B cell (primary cell): ENCODE measurements around the gene ZMIZ1. TPM values are rescaled to one million over a fixed set of nuclear protein-coding genes. Genes with fewer than 3 reads are reported as not detected.

Source experiments
- ATAC-seq: fragments of 200-7000 bp; cut with Tn5 transposase; one replicate; pipeline ENCODE4 v1.10.0; 2021; ENCODE audit warnings: low read depth, mild to moderate bottlenecking, moderate number of reproducible peaks, moderate library complexity
- CTCF ChIA-PET: fragments of 350-600 bp; sonication (Branson Sonifier 250); formaldehyde crosslinking; loops from one replicate; lab custom pipeline; 2021; ENCODE audit warnings: antibody characterized with exemption, inconsistent platforms; lab: Charles Lee
- POLR2A ChIA-PET: fragments of 350-600 bp; sonication (Branson Sonifier 250); formaldehyde crosslinking; loops from one replicate; lab custom pipeline; 2021; ENCODE audit warnings: antibody characterized with exemption; lab: Charles Lee
- DNase-seq: peaks from one replicate; pipeline ENCODE4 v3.0.0; 2013
- H2AFZ ChIP-seq: 2 replicates; pipeline ENCODE4 v1.6.1; 2012; ENCODE audit warnings: mild to moderate bottlenecking, low read depth, low read length; ENCODE audit not compliant: insufficient read depth, poor library complexity, severe bottlenecking
- H3K27ac ChIP-seq, 2 donors: 1 replicate in 1 of 2; 2 replicates in 1 of 2; pipeline ENCODE4 v1.5.1; 2012 to 2013; ENCODE audit warnings: low read length in 2 of 2, mild to moderate bottlenecking in 2 of 2, moderate library complexity in 1 of 2
- H3K27me3 ChIP-seq, 4 experiments: fragments of 200-600 bp in 1 of 4; sonication (generic) in 1 of 4; replicated peaks in 1 of 4; 1 replicate in 2 of 4; 2 replicates in 2 of 4; pipeline versions ENCODE4 v1.6.1 to v1.7.0; 2013 to 2016; ENCODE audit warnings: low read length in 3 of 4, mild to moderate bottlenecking in 2 of 4, mixed read lengths in 1 of 4, moderate library complexity in 1 of 4; ENCODE audit not compliant: insufficient read depth in 4 of 4, control insufficient read depth in 3 of 4; ENCODE audit errors: control extremely low read depth in 1 of 4
- H3K36me3 ChIP-seq, 2 experiments: replicated peaks in 1 of 2; 1 replicate in 1 of 2; 2 replicates in 1 of 2; pipeline versions ENCODE4 v1.6.1 to v1.7.1; 2013; ENCODE audit warnings: low read length in 1 of 2; ENCODE audit not compliant: insufficient read depth in 2 of 2, control insufficient read depth in 1 of 2; ENCODE audit errors: control extremely low read depth in 1 of 2, extremely low read depth in 1 of 2
- H3K4me1 ChIP-seq, 2 donors: fragments of 200-600 bp in 1 of 2; sonication (generic) in 1 of 2; 1 replicate in 1 of 2; 2 replicates in 1 of 2; pipeline versions ENCODE4 v1.5.1 to v1.6.1; 2013 to 2017; ENCODE audit warnings: low read length in 2 of 2; ENCODE audit not compliant: control insufficient read depth in 2 of 2, insufficient read depth in 2 of 2
- H3K4me2 ChIP-seq: replicated peaks from 2 replicates; pipeline ENCODE3; 2012; ENCODE audit warnings: mild to moderate bottlenecking, low read depth, low read length; ENCODE audit not compliant: poor library complexity, severe bottlenecking
- H3K4me3 ChIP-seq, 5 experiments: fragments of 200-600 bp in 1 of 5; sonication (generic) in 1 of 5; 1 replicate in 3 of 5; 2 replicates in 2 of 5; pipeline versions ENCODE4 v1.5.1 to v1.7.0; 2011 to 2016; ENCODE audit warnings: low read length in 4 of 5, mild to moderate bottlenecking in 4 of 5, low read depth in 2 of 5, control low read depth in 1 of 5, moderate library complexity in 1 of 5; ENCODE audit not compliant: insufficient read depth in 1 of 5; ENCODE audit errors: control extremely low read depth in 1 of 5, extremely low read depth in 1 of 5
- H3K79me2 ChIP-seq: fragments of 200-600 bp; sonication (generic); one replicate; pipeline ENCODE4 v1.6.0; 2016; ENCODE audit warnings: low read length; ENCODE audit not compliant: control insufficient read depth, insufficient read depth
- H3K9ac ChIP-seq: fragments of 200-600 bp; sonication (generic); 2 replicates; pipeline ENCODE4 v1.6.1; 2017; ENCODE audit warnings: mild to moderate bottlenecking, low read length, moderate library complexity
- H3K9me3 ChIP-seq, 3 donors: one replicate each; pipeline versions ENCODE4 v1.6.1 to v1.7.1; 2013; ENCODE audit warnings: low read length in 2 of 3; ENCODE audit not compliant: control insufficient read depth in 2 of 3, insufficient read depth in 1 of 3; ENCODE audit errors: control extremely low read depth in 1 of 3
- H4K20me1 ChIP-seq: 2 replicates; pipeline ENCODE4 v1.6.0; 2012; ENCODE audit warnings: mild to moderate bottlenecking, low read length; ENCODE audit not compliant: insufficient read depth, control insufficient read depth, poor library complexity, severe bottlenecking
- H3K27ac Mint-ChIP-seq: one replicate; pipeline ENCODE4 v1.8.0; 2021; ENCODE audit warnings: mixed read lengths
- H3K27me3 Mint-ChIP-seq: one replicate; pipeline ENCODE4 v1.8.0; 2021; ENCODE audit warnings: mixed read lengths
- H3K4me1 Mint-ChIP-seq: one replicate; pipeline ENCODE4 v1.8.0; 2021; ENCODE audit warnings: mixed read lengths
- H3K4me3 Mint-ChIP-seq: one replicate; pipeline ENCODE4 v1.8.0; 2021; ENCODE audit warnings: mixed read lengths
- H3K9me3 Mint-ChIP-seq: one replicate; pipeline ENCODE4 v1.8.0; 2022; ENCODE audit warnings: mixed read lengths; ENCODE audit not compliant: insufficient read depth
- CTCF ChIP-seq: fragments of 200-600 bp; IDR thresholded peaks from one replicate; pipeline ENCODE4 v1.8.0; 2022; ENCODE audit warnings: antibody characterized with exemption, mild to moderate bottlenecking
- EZH2 ChIP-seq: IDR thresholded peaks from 2 replicates; pipeline ENCODE4 v1.6.1; 2012; ENCODE audit warnings: borderline replicate concordance, low read depth, mild to moderate bottlenecking, moderate library complexity, low read length; ENCODE audit not compliant: insufficient read depth, poor library complexity, severe bottlenecking
- WGBS: methylation state at CpG from one replicate; pipeline ENCODE4 v1.1.5; 2013; ENCODE audit warnings: missing lambda C conversion rate; ENCODE audit not compliant: insufficient coverage; 5-methylcytosine and 5-hydroxymethylcytosine counted together
- intact Hi-C: fragments of 100-400 bp; cut with micrococcal nuclease; formaldehyde crosslinking; loops from one replicate; pipeline ENCODE4 v1.10.0; 2022
- polyA plus RNA-seq: library from polyadenylated mRNA; depleted of rRNA; stranded (reverse); fragments of >200 nt; gene quantifications from 2 replicates; pipeline ENCODE4 v1.2.3, GENCODE V29; 2012
- total RNA-seq, 2 donors: library from RNA; stranded (reverse); fragments of 120-200 nt in 1 of 2; gene quantifications; 1 replicate in 1 of 2; 2 replicates in 1 of 2; pipeline versions ENCODE4 v1.2.3 to v1.2.4, GENCODE V29; 2013 to 2022

The ZMIZ1 gene
- total and polyA plus RNA-seq, 2 donors (not counting 1 experiment from before 2014, with no cell fraction given): 14.3 to 64.9 TPM

- Mint-ChIP-seq H3K9me3 (no peaks in the 10 kb centered on the region), H3K4me1 (peaks cover 44% of the 10 kb centered on the region), H3K27me3 (peaks cover 37% of the 10 kb centered on the region), H3K27ac (peak overlapping the region; percentile 64), H3K4me3 (peak overlapping the region; percentile 87)
- Histone ChIP-seq H4K20me1 (no peaks in the 10 kb centered on the region), H3K36me3 (no peaks in the 10 kb centered on the region), H3K9ac (peak overlapping the region; percentile 22), H3K27ac (no peak overlapping the region), H3K27me3 (peaks cover 0 to 34% (median 12%) of the 10 kb centered on the region in 4 experiments), H3K9me3 (peaks cover 0 to 2% (median 0%) of the 10 kb centered on the region in 3 donors), H3K79me2 (peaks cover 7% of the 10 kb centered on the region), H3K4me1 (peaks cover 35 to 50% of the 10 kb centered on the region in 2 donors), H3K4me3 (peak overlapping the region in 2 of 5 experiments; percentile 8 to 38), H2AFZ (no peak overlapping the region), H3K4me2 (peak overlapping the region; percentile 77)
- ChIA-PET POLR2A (interaction anchor here (1.4 kb wide), 1 partner anchor 17 kb away, joined by 3 read pairs; no protein-coding TSS in a partner anchor), CTCF (no interaction called here)
- peak; percentile 62 for DNase-seq
- 18% methylated on average over 8 of the region's 9 CpGs for WGBS
- TF ChIP-seq CTCF (no peak), EZH2 (no peak)
- peak; percentile 11 for ATAC-seq
- intact Hi-C loops: loop anchor here (2.0 kb wide), 1 partner anchor 15 kb away; the partner anchor contains the start of gene ZMIZ1
Observed at GRCh38 chr10:79084012-79084971, 15.5 kb downstream of the ZMIZ1 start.
